SK-MEL-5 (cell line): ENCODE data around the gene KCNMB4. TPM values are rescaled to one million over a fixed set of nuclear protein-coding genes. Genes with fewer than 3 reads are reported as not detected.

Source experiments
- DNase-seq: peaks from one replicate; pipeline ENCODE4 v3.0.0-alpha.2; 2016; ENCODE audit warnings: low read depth, low spot score
- in situ Hi-C: cut with HindIII; loops from 2 replicates; pipeline ENCODE4 v1.10.0; 2016; ENCODE audit warnings: low sequenced_read_pairs, high pct_unique_total_duplicates, low pct_unique_long_range_greater_than_20kb
- total RNA-seq: library from RNA; depleted of rRNA; stranded (reverse); fragments of >200 nt; shearing (Covaris generic); gene quantifications from 2 replicates; pipeline ENCODE4 v1.2.3, GENCODE V29; 2014

Gene KCNMB4
- total RNA-seq, 1 experiment from 2014 or later: 0.32 TPM

GRCh38 chr12:70415987-70416386, 49.9 kb downstream of the KCNMB4 start:
- in situ Hi-C loops: no loop called here
- DNase-seq: no peak

GRCh38 chr12:70417121-70417520, 51.0 kb downstream of the KCNMB4 start:
- DNase-seq: no peak
- in situ Hi-C loops: no loop called here

- in situ Hi-C loops: no loop called here
- DNase-seq: no peak
Observed at GRCh38 chr12:70418101-70418500, 52.0 kb downstream of the KCNMB4 start.

- in situ Hi-C loops: no loop called here
- DNase-seq: no peak
Observed at GRCh38 chr12:70422631-70423030, 56.5 kb downstream of the KCNMB4 start.

- in situ Hi-C loops: no loop called here
- DNase-seq: no peak
Observed at GRCh38 chr12:70426620-70427019, 60.5 kb downstream of the KCNMB4 start.

GRCh38 chr12:70427611-70428010, 61.5 kb downstream of the KCNMB4 start:
- no peak for DNase-seq
- in situ Hi-C loops: no loop called here

- DNase-seq: no peak
- in situ Hi-C loops: no loop called here
Observed at GRCh38 chr12:70430400-70430799, 64.3 kb downstream of the KCNMB4 start.

GRCh38 chr12:70436836-70437235, 70.7 kb downstream of the KCNMB4 start:
- in situ Hi-C loops: no loop called here
- DNase-seq: no peak

GRCh38 chr12:70443062-70443673, 77.1 kb downstream of the KCNMB4 start:
- DNase-seq: no peak

GRCh38 chr12:70444903-70445302, 78.8 kb downstream of the KCNMB4 start:
- DNase-seq: no peak
- in situ Hi-C loops: no loop called here

More at GRCh38 chr12:70443062-70443673, 77.1 kb downstream of the KCNMB4 start:
- in situ Hi-C loops: no loop called here

- DNase-seq: no peak
- in situ Hi-C loops: no loop called here
Observed at GRCh38 chr12:70448371-70448770, 82.3 kb downstream of the KCNMB4 start.

GRCh38 chr12:70449074-70449752, 83.1 kb downstream of the KCNMB4 start:
- in situ Hi-C loops: no loop called here
- no peak for DNase-seq

GRCh38 chr12:70449753-70450341, 83.8 kb downstream of the KCNMB4 start:
- in situ Hi-C loops: no loop called here
- DNase-seq: no peak

GRCh38 chr12:70451528-70451927, 85.4 kb downstream of the KCNMB4 start:
- no peak for DNase-seq
- in situ Hi-C loops: no loop called here

GRCh38 chr12:70456953-70457352, 90.9 kb downstream of the KCNMB4 start:
- DNase-seq: no peak
- in situ Hi-C loops: no loop called here

GRCh38 chr12:70459786-70460185, 93.7 kb downstream of the KCNMB4 start:
- in situ Hi-C loops: no loop called here
- DNase-seq: no peak

GRCh38 chr12:70463997-70464396, 97.9 kb downstream of the KCNMB4 start:
- no peak for DNase-seq
- in situ Hi-C loops: no loop called here

GRCh38 chr12:70466753-70467152, 100.7 kb downstream of the KCNMB4 start:
- in situ Hi-C loops: no loop called here
- no peak for DNase-seq

GRCh38 chr12:70467476-70467875, 101.4 kb downstream of the KCNMB4 start:
- in situ Hi-C loops: no loop called here
- no peak for DNase-seq
